Stimulated activated CD4-positive, alpha-beta T cell treated with anti-CD3 and anti-CD28 coated beads, Interleukin-1b, Interleukin-23, amount 100 ng/mL, for 1 hour (primary cell): Measurements from ENCODE around the gene RPTN.

Source experiments
- DNase-seq, 2 donors: peaks; one replicate each; pipeline ENCODE4 v3.0.0-alpha.2; 2020; ENCODE audit warnings: low read depth in 2 of 2

Gene RPTN

GRCh38 chr1:152111515-152111968 lies 47.5 kb downstream of the RPTN start:
- DNase-seq, result no peak

GRCh38 chr1:152110860-152111514 lies 48.0 kb downstream of the RPTN start:
- DNase-seq, result no peak

GRCh38 chr1:152110365-152110859 lies 48.6 kb downstream of the RPTN start:
- DNase-seq, result no peak

GRCh38 chr1:152109998-152110294 lies 49.1 kb downstream of the RPTN start:
- DNase-seq, result no peak

GRCh38 chr1:152109231-152109997 lies 49.6 kb downstream of the RPTN start:
- no peak for DNase-seq

- DNase-seq, result no peak
These were observed 50.2 kb downstream of the RPTN start for GRCh38 chr1:152108882-152109222.

GRCh38 chr1:152107984-152108881 lies 50.8 kb downstream of the RPTN start:
- no peak for DNase-seq

GRCh38 chr1:152107031-152107983 lies 51.7 kb downstream of the RPTN start:
- DNase-seq, result no peak

- DNase-seq, result no peak
These were observed 54.2 kb downstream of the RPTN start for GRCh38 chr1:152104854-152105253.
